GM23248 (cell line): ENCODE data around the gene USP40.

ENCODE experiments used
- EZH2 ChIP-seq: fragments of 200-600 bp; sonication (generic); IDR thresholded peaks from 2 replicates; pipeline ENCODE4 v1.6.1; 2018; ENCODE audit warnings: antibody characterized with exemption, mild to moderate bottlenecking; ENCODE audit not compliant: insufficient read depth, poor library complexity, severe bottlenecking
- EZH2phosphoT487 ChIP-seq: fragments of 200-600 bp; sonication (generic); IDR thresholded peaks from 2 replicates; pipeline ENCODE4 v1.6.1; 2018; ENCODE audit warnings: antibody characterized with exemption, moderate library complexity, mild to moderate bottlenecking, low read depth; ENCODE audit not compliant: insufficient read depth

DNA sequence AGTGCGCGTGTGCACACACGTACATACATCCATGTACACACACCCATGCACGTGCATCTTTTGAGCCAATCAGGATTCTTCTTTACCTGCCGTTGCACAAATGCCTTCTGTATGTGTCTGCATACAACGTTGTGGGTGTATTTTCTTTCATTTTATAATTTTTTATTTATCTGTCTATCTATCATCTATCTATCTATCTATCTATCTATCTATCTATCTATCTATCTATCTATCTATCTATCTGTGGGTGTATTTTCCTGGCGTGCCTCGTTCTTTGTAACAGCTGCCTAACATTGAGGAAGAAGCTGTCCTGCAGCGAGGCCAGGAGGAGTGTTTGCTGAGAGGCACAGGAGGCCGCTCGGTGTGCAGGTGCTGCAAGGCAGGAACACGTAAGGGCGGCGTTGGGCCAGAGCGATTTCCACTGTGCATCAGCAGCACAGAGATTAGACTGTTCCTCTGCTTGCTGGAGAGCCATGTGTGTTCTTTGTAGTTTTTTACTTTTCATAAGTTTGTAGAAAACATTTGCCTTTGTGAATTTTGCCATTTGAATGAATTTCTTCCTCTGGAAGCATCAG, 127.9 kb downstream of the USP40 start:
- no peak for TF ChIP-seq EZH2
- TF ChIP-seq EZH2phosphoT487: no peak
